Measurements from ENCODE around the gene SOX18. TPM values are rescaled to one million over a fixed set of nuclear protein-coding genes. Genes with fewer than 3 reads are reported as not detected.

Gene SOX18
- total and polyA plus RNA-seq, 2 of the 13 experiments (the other 11 are each of a cell fraction or from before 2014, with no cell fraction given), result 1.6 to 1.9 TPM

- TF ChIP-seq ETV6 (CRISPR knock-in tag; conservative IDR thresholded peaks at IDR 0.05), result peak; percentile 85
- no peak; the same call in 1 of the 2 replicates for TF ChIP-seq ZNF329 (CRISPR knock-in tag; IDR thresholded peaks at IDR 0.05; ENCODE audit: low read depth)
- TF ChIP-seq ZSCAN20 (CRISPR knock-in tag; IDR thresholded peaks at IDR 0.05; ENCODE audit: borderline replicate concordance), result no peak
- 0 out of 3 replicates have a peak, but pooled peaks have one; percentile 49 for TF ChIP-seq MXI1 (IDR thresholded peaks at IDR 0.05; ENCODE audit: borderline replicate concordance, low read depth, low read length)
- peak; percentile 78 for TF ChIP-seq SKIL (CRISPR knock-in tag; IDR thresholded peaks at IDR 0.05; ENCODE audit: borderline replicate concordance)
- peak; percentile 71; the same call in 1 of the 2 replicates for TF ChIP-seq ZBTB25 (CRISPR knock-in tag; IDR thresholded peaks at IDR 0.05)
- no peak; the same call in 1 of the 2 replicates for TF ChIP-seq MLX (CRISPR knock-in tag; IDR thresholded peaks at IDR 0.05)
- TF ChIP-seq USF2 (IDR thresholded peaks at IDR 0.05; ENCODE audit: low read depth, low read length), result no peak
- no peak for TF ChIP-seq USF2 (CRISPR knock-in tag; IDR thresholded peaks at IDR 0.05; ENCODE audit: borderline replicate concordance)
- no peak; the same call in 1 of the 2 replicates for TF ChIP-seq ZFP90 (CRISPR knock-in tag; IDR thresholded peaks at IDR 0.05; ENCODE audit: borderline replicate concordance)
- no peak; the same call in 1 of the 2 replicates for TF ChIP-seq ZNF362 (CRISPR knock-in tag; IDR thresholded peaks at IDR 0.05; ENCODE audit: borderline replicate concordance)
- peak; percentile 54 for TF ChIP-seq ZSCAN31 (CRISPR knock-in tag; IDR thresholded peaks at IDR 0.05; ENCODE audit: low read depth)
- TF ChIP-seq NFKB2 (CRISPR knock-in tag; IDR thresholded peaks at IDR 0.05; ENCODE audit: borderline replicate concordance), result peak; percentile 75; the same call in 1 of the 2 replicates
- no peak for TF ChIP-seq SP4 (CRISPR knock-in tag; IDR thresholded peaks at IDR 0.05)
- 0 out of 2 replicates have a peak, but pooled peaks have one; percentile 37 for TF ChIP-seq ZNF598 (CRISPR knock-in tag; IDR thresholded peaks at IDR 0.05; ENCODE audit: borderline replicate concordance)
- peak; percentile 72; the same call in 1 of the 2 replicates for TF ChIP-seq ZNF800 (CRISPR knock-in tag; IDR thresholded peaks at IDR 0.05)
- TF ChIP-seq ZNF761 (CRISPR knock-in tag; conservative IDR thresholded peaks at IDR 0.05), result peak; percentile 95
- peak; percentile 97 for TF ChIP-seq AKAP8 (CRISPR knock-in tag; IDR thresholded peaks at IDR 0.05)
- TF ChIP-seq ZNF552 (CRISPR knock-in tag; IDR thresholded peaks at IDR 0.05; ENCODE audit: borderline replicate concordance), result no peak
- TF ChIP-seq ZFP1 (CRISPR knock-in tag; IDR thresholded peaks at IDR 0.05), result no peak; the same call in 1 of the 2 replicates
- TF ChIP-seq SRF (IDR thresholded peaks at IDR 0.05; ENCODE audit: low read depth, low read length), result no peak
These were observed 13.5 kb downstream of the SOX18 start, which contains the start of gene C20orf204 (continued) for GRCh38 chr20:64035933-64036345.

All from HepG2 (cell line).